Fibroblast of villous mesenchyme (primary cell): Measurements from ENCODE around the gene HEBP2. TPM values are rescaled to one million over a fixed set of nuclear protein-coding genes. Genes with fewer than 3 reads are reported as not detected.
"Not testable (repeated sequence)": the region's sequence is repeated elsewhere in the genome, so short reads cannot be mapped to it uniquely, and the experiment has no call there.

ENCODE experiments used
- DNase-seq: peaks from one replicate; pipeline ENCODE4 v3.0.0-alpha.2; 2010; ENCODE audit warnings: low read depth
- H3K4me3 ChIP-seq: 2 replicates; pipeline ENCODE4 v1.5.1; 2011; ENCODE audit warnings: low read depth, mild to moderate bottlenecking, low read length
- total RNA-seq: library from RNA; depleted of rRNA; stranded (reverse); fragments of >200 nt; gene quantifications from 2 replicates; pipeline ENCODE4 v1.2.3, GENCODE V29; 2012
- TF ChIP-seq, protein P1 (sequence below): IDR thresholded peaks from 2 replicates; pipeline ENCODE4 v1.5.1; 2012; ENCODE audit warnings: low read depth, mild to moderate bottlenecking, low read length; ENCODE audit not compliant: insufficient read depth

The HEBP2 gene, protein sequence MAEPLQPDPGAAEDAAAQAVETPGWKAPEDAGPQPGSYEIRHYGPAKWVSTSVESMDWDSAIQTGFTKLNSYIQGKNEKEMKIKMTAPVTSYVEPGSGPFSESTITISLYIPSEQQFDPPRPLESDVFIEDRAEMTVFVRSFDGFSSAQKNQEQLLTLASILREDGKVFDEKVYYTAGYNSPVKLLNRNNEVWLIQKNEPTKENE
- total RNA-seq = 13.8 and 22.2 TPM in 2 replicates

DNA sequence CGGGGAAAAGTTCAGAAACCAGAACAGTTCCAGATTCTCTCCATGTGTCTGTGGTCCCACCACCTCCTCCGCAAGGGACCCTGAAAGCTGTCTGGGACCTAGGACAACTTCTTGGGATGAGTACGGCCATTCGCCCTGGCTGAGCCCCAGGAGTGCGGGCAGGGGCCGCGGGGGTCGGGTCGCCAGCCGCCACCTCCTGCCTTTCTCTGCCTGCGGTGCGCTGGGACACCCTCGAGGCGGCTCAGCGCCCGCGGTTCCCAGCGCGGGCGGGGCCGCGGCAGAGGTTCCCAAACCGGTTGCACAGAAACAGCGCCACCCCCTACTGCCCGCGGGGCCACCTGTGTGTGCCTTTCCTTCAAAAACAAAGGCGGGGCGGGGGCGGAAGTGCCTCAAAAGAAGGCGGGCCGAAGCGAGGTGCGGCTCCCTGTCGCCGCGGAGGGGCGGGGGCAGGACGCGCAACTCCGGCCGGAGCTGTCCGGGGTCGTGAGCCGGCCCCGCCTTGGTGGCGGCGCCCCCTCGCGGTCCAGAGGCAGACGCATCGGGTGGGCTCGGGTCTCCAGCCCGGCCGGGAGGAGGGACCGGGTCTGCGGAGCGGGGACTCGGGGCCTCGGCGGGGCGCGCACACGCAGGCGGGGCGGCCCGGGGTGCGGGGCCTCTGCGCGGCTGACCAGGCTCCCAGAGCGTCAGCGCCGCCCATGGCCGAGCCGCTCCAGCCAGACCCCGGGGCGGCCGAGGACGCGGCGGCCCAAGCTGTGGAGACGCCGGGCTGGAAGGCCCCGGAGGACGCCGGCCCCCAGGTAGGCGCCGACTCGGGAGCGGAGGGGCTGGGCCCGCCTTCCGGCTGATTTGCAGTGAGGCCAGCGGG is at the start of gene HEBP2:
TSS of gene HEBP2 (plus strand) at position 423 of the 865 bp plus-strand sequence. CDS start at position 696, 273 bp downstream.
- DNase-seq = peak; percentile 78
- TF ChIP-seq, protein P1, sequence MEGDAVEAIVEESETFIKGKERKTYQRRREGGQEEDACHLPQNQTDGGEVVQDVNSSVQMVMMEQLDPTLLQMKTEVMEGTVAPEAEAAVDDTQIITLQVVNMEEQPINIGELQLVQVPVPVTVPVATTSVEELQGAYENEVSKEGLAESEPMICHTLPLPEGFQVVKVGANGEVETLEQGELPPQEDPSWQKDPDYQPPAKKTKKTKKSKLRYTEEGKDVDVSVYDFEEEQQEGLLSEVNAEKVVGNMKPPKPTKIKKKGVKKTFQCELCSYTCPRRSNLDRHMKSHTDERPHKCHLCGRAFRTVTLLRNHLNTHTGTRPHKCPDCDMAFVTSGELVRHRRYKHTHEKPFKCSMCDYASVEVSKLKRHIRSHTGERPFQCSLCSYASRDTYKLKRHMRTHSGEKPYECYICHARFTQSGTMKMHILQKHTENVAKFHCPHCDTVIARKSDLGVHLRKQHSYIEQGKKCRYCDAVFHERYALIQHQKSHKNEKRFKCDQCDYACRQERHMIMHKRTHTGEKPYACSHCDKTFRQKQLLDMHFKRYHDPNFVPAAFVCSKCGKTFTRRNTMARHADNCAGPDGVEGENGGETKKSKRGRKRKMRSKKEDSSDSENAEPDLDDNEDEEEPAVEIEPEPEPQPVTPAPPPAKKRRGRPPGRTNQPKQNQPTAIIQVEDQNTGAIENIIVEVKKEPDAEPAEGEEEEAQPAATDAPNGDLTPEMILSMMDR = peak; percentile 45
- H3K4me3 ChIP-seq = peak within 1 kb of the TSS; percentile 88

DNA sequence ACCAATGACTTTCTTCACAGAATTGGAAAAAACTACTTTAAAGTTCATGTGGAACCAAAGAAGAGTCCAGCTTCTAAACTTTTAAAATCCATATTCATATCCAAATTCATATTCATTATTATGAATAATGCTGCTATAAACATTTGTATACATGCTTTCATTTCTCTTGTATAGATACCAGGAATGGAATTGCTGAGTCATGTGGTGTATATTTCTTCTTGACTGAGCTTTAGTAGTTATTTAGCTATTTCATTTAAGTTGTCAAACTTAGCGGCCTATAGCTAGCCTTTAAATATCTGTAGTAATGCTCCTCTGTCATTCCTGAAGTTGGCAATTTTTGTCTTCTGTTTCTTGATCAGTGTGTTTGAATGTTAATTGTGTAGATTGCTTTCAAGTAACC is 46.1 kb upstream of the HEBP2 start:
- TF ChIP-seq, protein P1 = no peak

DNA sequence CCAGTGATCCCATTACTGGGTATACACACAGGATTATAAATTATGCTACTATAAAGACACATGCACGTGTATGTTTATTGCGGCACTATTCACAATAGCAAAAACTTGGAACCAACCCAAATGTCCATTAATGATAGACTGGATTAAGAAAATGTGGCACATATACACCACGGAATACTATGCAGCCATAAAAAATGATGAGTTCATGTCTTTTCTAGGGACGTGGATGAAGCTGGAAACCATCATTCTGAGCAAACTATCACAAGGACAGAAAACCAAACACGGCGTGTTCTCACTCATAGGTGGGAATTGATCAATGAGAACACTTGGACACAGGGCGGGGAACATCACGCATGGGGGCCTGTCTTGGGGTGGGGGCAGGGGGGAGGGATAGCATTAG is 35.3 kb upstream of the HEBP2 start:
- not testable (repeated sequence) for H3K4me3 ChIP-seq, DNase-seq

More for the DNA sequence above, 46.1 kb upstream of the HEBP2 start:
- no peak for DNase-seq
- no peak overlapping the region for H3K4me3 ChIP-seq

DNA sequence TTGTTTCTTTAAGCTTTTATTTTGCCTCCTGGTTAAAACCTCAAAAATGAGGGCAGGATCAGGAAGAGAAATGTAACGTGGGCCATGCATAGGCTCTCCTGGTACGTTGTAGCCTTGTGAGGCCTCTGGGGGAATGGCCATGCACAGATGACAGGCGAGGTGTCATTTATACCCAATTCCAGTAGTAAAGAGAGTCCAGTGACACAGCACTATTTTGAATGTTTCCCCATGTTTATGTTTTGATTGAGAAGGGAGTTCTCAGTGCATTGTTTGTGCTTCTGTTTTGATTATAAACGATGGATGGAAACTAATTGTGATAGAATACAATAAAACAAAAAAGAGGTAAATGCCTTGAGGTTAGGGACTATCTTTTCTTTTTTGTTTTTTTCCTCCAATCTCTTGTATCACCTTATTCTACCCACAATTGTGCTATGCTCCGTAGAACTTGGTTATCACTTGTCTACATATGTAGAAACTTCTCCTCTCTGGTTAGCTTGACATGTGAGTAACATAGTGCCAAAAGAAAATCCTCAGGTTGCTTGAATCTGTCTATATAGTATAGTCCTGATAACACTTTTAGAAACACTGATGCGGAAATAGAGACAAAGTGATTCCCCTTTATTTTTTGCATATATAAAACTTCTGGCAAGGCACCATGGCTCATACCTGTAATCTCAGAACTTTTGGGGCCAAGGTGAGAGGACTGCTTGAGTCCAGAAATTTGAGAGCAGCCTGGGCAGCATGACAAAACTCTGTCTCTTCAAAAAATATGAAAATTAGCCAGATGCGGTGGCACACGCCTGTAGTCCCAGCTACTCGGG is 33.2 kb upstream of the HEBP2 start:
- no peak for DNase-seq
- TF ChIP-seq, protein P1 = no peak
- no peak overlapping the region for H3K4me3 ChIP-seq

DNA sequence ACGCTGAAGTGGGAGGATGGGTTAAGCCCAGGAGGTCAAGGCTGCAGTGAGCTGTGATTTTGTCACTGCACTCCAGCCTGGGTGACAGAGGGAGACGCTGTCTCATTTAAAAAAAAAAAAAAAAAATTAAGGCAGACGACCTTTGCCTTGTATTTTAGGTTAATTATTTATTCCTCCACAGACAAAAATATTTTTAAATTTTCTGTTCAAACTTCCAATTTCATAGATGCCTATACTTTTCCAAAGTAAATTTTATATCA is 32.6 kb upstream of the HEBP2 start:
- TF ChIP-seq, protein P1 = no peak
- no peak for DNase-seq
- H3K4me3 ChIP-seq = no peak overlapping the region

DNA sequence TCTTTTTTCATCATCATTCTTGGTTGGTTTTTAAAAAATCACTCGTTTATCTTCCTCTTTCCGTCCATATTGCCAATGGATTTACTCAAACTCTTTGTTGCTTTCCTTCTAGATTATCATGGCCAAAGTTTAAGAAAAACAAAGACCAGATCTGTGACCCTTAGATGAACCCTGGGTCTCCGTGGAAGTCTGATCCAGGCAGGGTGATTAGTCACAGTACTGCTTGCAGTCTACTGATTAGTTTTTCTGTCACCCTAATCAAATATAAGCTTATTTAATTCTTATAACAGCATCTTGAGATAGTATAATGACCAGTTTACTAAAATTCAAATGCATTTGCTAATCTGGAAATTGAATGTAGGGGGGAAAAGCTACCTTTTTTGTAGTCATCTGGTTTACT is 32.3 kb upstream of the HEBP2 start:
- DNase-seq = peak; percentile 1
- H3K4me3 ChIP-seq = no peak overlapping the region
- TF ChIP-seq, protein P1 = no peak
